Pancreas (tissue), 10 donors: Measurements from ENCODE around the gene MRM3. TPM values are rescaled to one million over a fixed set of nuclear protein-coding genes. Genes with fewer than 3 reads are reported as not detected.

Source experiments
- ATAC-seq, 4 donors: fragments of 200-7000 bp; cut with Tn5 transposase; one replicate each; pipeline versions ENCODE4 v1.8.0 to v1.9.1; 2020; ENCODE audit warnings: mild to moderate bottlenecking in 4 of 4, moderate library complexity in 4 of 4
- DNase-seq, 6 donors: peaks; one replicate each; pipeline ENCODE4 v3.0.0-alpha.2; 2020
- FAIRE-seq: peaks from 2 replicates; lab custom pipeline; 2012; peaks lifted over from hg19 to GRCh38; lab: Jason Lieb, UNC
- H3K27ac ChIP-seq, 4 donors: fragments of 200-600 bp; sonication (generic); 1 replicate in 3 of 4; 2 replicates in 1 of 4; pipeline versions ENCODE4 v1.5.0 to v1.8.0; 2020
- H3K27me3 ChIP-seq, 4 donors: fragments of 200-600 bp; one replicate each; pipeline ENCODE4 v1.8.0; 2021
- H3K36me3 ChIP-seq, 3 donors: fragments of 200-600 bp; sonication (generic) in 1 of 3; one replicate each; pipeline versions ENCODE4 v1.5.0 to v1.8.0; 2020 to 2021
- H3K4me1 ChIP-seq, 3 donors: fragments of 200-600 bp; one replicate each; pipeline ENCODE4 v1.8.0; 2021
- H3K4me3 ChIP-seq, 4 donors: fragments of 200-600 bp; sonication (generic) in 2 of 4; one replicate each; pipeline versions ENCODE4 v1.5.0 to v1.8.0; 2020 to 2021
- H3K9me3 ChIP-seq, 4 donors: fragments of 200-600 bp; one replicate each; pipeline ENCODE4 v1.8.0; 2021
- CTCF ChIP-seq, 4 donors: fragments of 200-600 bp; sonication (generic) in 3 of 4; IDR thresholded peaks; one replicate each; pipeline versions ENCODE4 v1.5.0 to v1.8.0; 2021; ENCODE audit warnings: antibody characterized with exemption in 4 of 4
- WGBS, 2 donors: extraction: QIAGEN DNeasy Blood & Tissue Kit; methylation state at CpG; one replicate each; pipeline ENCODE4 v1.1.7; 2013; 5-methylcytosine and 5-hydroxymethylcytosine counted together
- intact Hi-C, 3 donors: fragments of 100-400 bp; cut with DNase I; formaldehyde crosslinking; loops; one replicate each; pipeline versions ENCODE4 v1.11.1 to v1.14.2; 2022
- polyA plus RNA-seq, 2 donors: library from polyadenylated mRNA; stranded (reverse); fragments of 200-250 nt; gene quantifications; one replicate each; pipeline ENCODE4 v1.2.3, GENCODE V29; 2013
- total RNA-seq, 6 donors: library from RNA; stranded (reverse); fragmentation: NEBNext Ultra II Directional in 4 of 6; extraction: Animal tissue kit (Norgen Biotek cat#: 25700) in 4 of 6; gene quantifications; one replicate each; pipeline versions ENCODE4 v1.2.1 to v1.2.4, GENCODE V29; 2021 to 2023
- donor health status: healthy with polysubstance abuse.
- donor health status: DM: no; HTN: no; CAD: no; lungs with moderate emphysema.
- donor health status: DM: no; HTN: no; CAD: no.
- donor health status: control.
- donor health status: control.
- donor health status: Bipolar disorder and iron deficiency.
- donor health status: DM: yes; HTN: yes; CAD: no.
- donor health status: DM: no; HTN: no; CAD: no.
- donor health status: DM: no; HTN: no; CAD: no.
- donor health status: DM: yes; HTN: yes; CAD: no.

MRM3 gene
- total and polyA plus RNA-seq, 8 donors, result 11.3 to 19.1 (median 13.9) TPM

- Histone ChIP-seq H3K4me1 (peaks cover 0 to 3% (median 0%) of the 10 kb centered on the region in 3 donors), H3K4me3 (no peak overlapping the region), H3K36me3 (no peaks in the 10 kb centered on the region), H3K27me3 (no peaks in the 10 kb centered on the region), H3K27ac (no peak overlapping the region), H3K9me3 (no peaks in the 10 kb centered on the region)
- peak in 1 of 6 donors; percentile 55 for DNase-seq
- no peak for FAIRE-seq
- ATAC-seq, result no peak
- no peak for TF ChIP-seq CTCF (IDR thresholded peaks at IDR 0.05)
- 82 to 88% methylated on average over 13 of the region's 13 CpGs for WGBS, 2 donors
- intact Hi-C loops, result loop anchor here in 1 of 3 donors (10.0 kb wide), 1 partner anchor 58 kb away; no protein-coding TSS in a partner anchor
Observed at GRCh38 chr17:806346-806745, 24.2 kb downstream of the MRM3 start.

GRCh38 chr17:806781-807522 lies 24.8 kb downstream of the MRM3 start:
- no peak overlapping the region for H3K27ac ChIP-seq
- H3K36me3 ChIP-seq, result no peaks in the 10 kb centered on the region
- DNase-seq, result peak in 1 of 6 donors; percentile 63
- H3K4me1 ChIP-seq, result peaks cover 0 to 3% (median 0%) of the 10 kb centered on the region in 3 donors
- H3K4me3 ChIP-seq, result no peak overlapping the region
- H3K9me3 ChIP-seq, result no peaks in the 10 kb centered on the region
- FAIRE-seq, result no peak
- H3K27me3 ChIP-seq, result no peaks in the 10 kb centered on the region
- no peak for ATAC-seq
- TF ChIP-seq CTCF (IDR thresholded peaks at IDR 0.05), result no peak
- intact Hi-C loops, result loop anchor here in 1 of 3 donors (10.0 kb wide), 1 partner anchor 58 kb away; no protein-coding TSS in a partner anchor
- WGBS, 2 donors, result 89% methylated on average over 33 of the region's 33 CpGs

GRCh38 chr17:807523-808294 lies 25.6 kb downstream of the MRM3 start:
- H3K4me3 ChIP-seq, result no peak overlapping the region

GRCh38 chr17:811051-811784 lies 29.1 kb downstream of the MRM3 start:
- 83 to 85% methylated on average over 29 of the region's 29 CpGs for WGBS, 2 donors
- H3K4me1 ChIP-seq, result no peaks in the 10 kb centered on the region

More at GRCh38 chr17:807523-808294, 25.6 kb downstream of the MRM3 start:
- Histone ChIP-seq H3K27ac (no peak overlapping the region), H3K9me3 (no peaks in the 10 kb centered on the region), H3K4me1 (peaks cover 0 to 3% (median 0%) of the 10 kb centered on the region in 3 donors), H3K36me3 (no peaks in the 10 kb centered on the region), H3K27me3 (no peaks in the 10 kb centered on the region)
- DNase-seq, result peak in 1 of 6 donors; percentile 65
- no peak for ATAC-seq
- WGBS, 2 donors, result 88 to 90% methylated on average over 28 of the region's 28 CpGs
- no peak for TF ChIP-seq CTCF (IDR thresholded peaks at IDR 0.05)
- intact Hi-C loops, result loop anchor here in 1 of 3 donors (10.0 kb wide), 1 partner anchor 57 kb away; no protein-coding TSS in a partner anchor
- FAIRE-seq, result no peak

More at GRCh38 chr17:811051-811784, 29.1 kb downstream of the MRM3 start:
- intact Hi-C loops, result no loop called here
- no peak for TF ChIP-seq CTCF (IDR thresholded peaks at IDR 0.05)
- H3K9me3 ChIP-seq, result no peaks in the 10 kb centered on the region
- no peak for ATAC-seq
- no peak overlapping the region for H3K4me3 ChIP-seq
- DNase-seq, result peak in 1 of 6 donors; percentile 62
- no peak overlapping the region for H3K27ac ChIP-seq
- H3K36me3 ChIP-seq, result no peaks in the 10 kb centered on the region
- H3K27me3 ChIP-seq, result no peaks in the 10 kb centered on the region
- no peak for FAIRE-seq
